Mucosa of descending colon (tissue), 3 donors: Measurements from ENCODE around the gene RMND5B. TPM values are rescaled to one million over a fixed set of nuclear protein-coding genes. Genes with fewer than 3 reads are reported as not detected.

Experiments
- ATAC-seq: fragments of 200-7000 bp; cut with Tn5 transposase; one replicate; pipeline ENCODE4 v1.9.1; 2020; ENCODE audit warnings: mild to moderate bottlenecking, moderate library complexity
- DNase-seq, 3 donors: peaks; one replicate each; pipeline ENCODE4 v3.0.0-alpha.2; 2020
- H3K36me3 ChIP-seq: fragments of 200-600 bp; one replicate; pipeline ENCODE4 v1.8.0; 2021; ENCODE audit warnings: low read depth, mild to moderate bottlenecking
- H3K4me1 ChIP-seq: fragments of 200-600 bp; one replicate; pipeline ENCODE4 v1.8.0; 2021; ENCODE audit warnings: low read depth, mild to moderate bottlenecking
- H3K4me3 ChIP-seq: fragments of 200-600 bp; one replicate; pipeline ENCODE4 v1.8.0; 2021; ENCODE audit warnings: mild to moderate bottlenecking
- H3K9me3 ChIP-seq: fragments of 200-600 bp; one replicate; pipeline ENCODE4 v1.8.0; 2021; ENCODE audit warnings: mild to moderate bottlenecking
- CTCF ChIP-seq: fragments of 200-600 bp; IDR thresholded peaks from one replicate; pipeline ENCODE4 v1.8.0; 2022; ENCODE audit warnings: antibody characterized with exemption, mild to moderate bottlenecking
- intact Hi-C, 2 donors: fragments of 100-400 bp; cut with DNase I in 1 of 2; cut with micrococcal nuclease in 1 of 2; formaldehyde crosslinking; loops; one replicate each; pipeline versions ENCODE4 v1.11.0 to v1.11.1; 2022; cut with DNase I, micrococcal nuclease
- total RNA-seq, 3 donors: library from RNA; stranded (reverse); fragmentation: NEBNext Ultra II Directional in 2 of 3; extraction: Animal tissue kit (Norgen Biotek cat#: 25700) in 2 of 3; gene quantifications; one replicate each; pipeline versions ENCODE4 v1.2.1 to v1.2.4, GENCODE V29; 2021 to 2023
- donor health status: DM: no; HTN: no; CAD: no; lungs with moderate emphysema.
- donor health status: DM: no; HTN: no; CAD: no.
- donor health status: DM: no; HTN: yes; CAD: no.

RMND5B gene
- total RNA-seq, 3 donors from 2014 or later = 34.9 to 54.2 (median 40.8) TPM

DNA sequence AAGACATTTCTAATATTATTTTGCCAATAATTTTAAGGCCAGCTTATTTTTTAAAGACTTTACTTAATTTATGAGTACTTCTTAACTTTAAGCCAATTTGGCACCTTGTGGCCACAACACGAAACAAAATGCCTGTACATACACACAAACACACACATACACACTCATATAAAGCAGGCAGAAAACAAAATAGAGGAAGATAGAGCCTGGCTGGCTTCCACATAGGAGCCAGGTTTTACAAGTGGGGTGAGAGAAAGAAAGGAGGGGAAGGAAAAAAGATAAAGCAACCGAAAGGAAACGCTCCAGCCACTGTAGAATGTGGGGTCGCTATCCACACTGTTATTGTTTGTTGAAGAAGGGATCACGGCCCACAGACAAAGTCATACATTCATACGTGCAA lies 46.0 kb downstream of the RMND5B start:
- Histone ChIP-seq H3K9me3 (no peaks in the 10 kb centered on the region), H3K4me1 (no peaks in the 10 kb centered on the region), H3K36me3 (no peaks in the 10 kb centered on the region), H3K4me3 (no peak overlapping the region)
- no peak for TF ChIP-seq CTCF
- no peak for ATAC-seq
- no peak for DNase-seq
- intact Hi-C loops = no loop called here

- intact Hi-C loops = no loop called here
- Histone ChIP-seq H3K4me3 (no peak overlapping the region), H3K9me3 (no peaks in the 10 kb centered on the region), H3K36me3 (no peaks in the 10 kb centered on the region), H3K4me1 (no peaks in the 10 kb centered on the region)
- DNase-seq = no peak
- no peak for ATAC-seq
- no peak for TF ChIP-seq CTCF
These were observed 46.8 kb downstream of the RMND5B start for GRCh38 chr5:178177569-178177968.

- no peaks in the 10 kb centered on the region for H3K9me3 ChIP-seq
- ATAC-seq = no peak
- intact Hi-C loops = no loop called here
- TF ChIP-seq CTCF = no peak
- no peak overlapping the region for H3K4me3 ChIP-seq
- DNase-seq = no peak
- H3K4me1 ChIP-seq = no peaks in the 10 kb centered on the region
- H3K36me3 ChIP-seq = no peaks in the 10 kb centered on the region
These were observed 49.5 kb downstream of the RMND5B start for GRCh38 chr5:178180141-178180863.

GRCh38 chr5:178182158-178182876 lies 51.5 kb downstream of the RMND5B start:
- H3K36me3 ChIP-seq = no peaks in the 10 kb centered on the region
- intact Hi-C loops = no loop called here
- H3K4me1 ChIP-seq = no peaks in the 10 kb centered on the region
- DNase-seq (no peak), ATAC-seq (peak; percentile 55)
- no peak overlapping the region for H3K4me3 ChIP-seq
- no peaks in the 10 kb centered on the region for H3K9me3 ChIP-seq
- no peak for TF ChIP-seq CTCF

DNA sequence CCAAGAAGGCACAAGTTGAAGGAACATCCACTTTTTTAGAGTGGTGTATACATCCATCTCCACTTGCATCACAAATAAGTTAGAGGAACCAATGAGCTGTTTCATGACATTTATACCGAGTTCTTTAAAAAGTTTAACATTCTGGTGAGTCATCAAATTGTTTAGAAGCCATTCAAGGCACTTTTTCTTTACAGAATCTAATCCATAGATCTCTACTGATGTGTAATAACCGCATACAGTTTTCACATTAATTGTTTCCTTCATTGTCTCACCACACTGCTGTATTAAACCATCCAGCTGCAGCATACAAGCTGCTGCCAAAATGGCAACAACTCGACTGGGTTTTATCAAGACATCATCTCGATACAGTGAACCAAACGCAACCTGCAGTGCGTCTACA lies 55.6 kb downstream of the RMND5B start:
- DNase-seq (no peak), ATAC-seq (no peak)
- intact Hi-C loops = no loop called here
- no peak overlapping the region for H3K4me3 ChIP-seq
- no peaks in the 10 kb centered on the region for H3K36me3 ChIP-seq
- no peaks in the 10 kb centered on the region for H3K4me1 ChIP-seq
- TF ChIP-seq CTCF = no peak
- no peaks in the 10 kb centered on the region for H3K9me3 ChIP-seq
